K562 (cell line): Measurements from ENCODE around the gene MLX. TPM values are rescaled to one million over a fixed set of nuclear protein-coding genes. Genes with fewer than 3 reads are reported as not detected.

Source experiments
- CC2D1A ChIP-seq: fragments of 450-650 bp; IDR thresholded peaks from 2 replicates; pipeline ENCODE4 v1.6.1; 2017; ENCODE audit warnings: mild to moderate bottlenecking
- CEBPG ChIP-seq, 3 experiments: fragments of 200-800 bp in 1 of 3; sonication (Bioruptor generic) in 1 of 3; sonication (generic) in 1 of 3; formaldehyde crosslinking in 1 of 3; IDR thresholded peaks in 2 of 3; conservative IDR thresholded peaks in 1 of 3; 2 replicates each; pipeline versions ENCODE4 v1.6.1 to v1.8.0; 2016 to 2022; ENCODE audit warnings: missing compliant biosample characterization in 2 of 3, missing genetic modification characterization in 2 of 3, mild to moderate bottlenecking in 1 of 3, missing genetic modification reagents in 1 of 3
- ETS2 ChIP-seq: IDR thresholded peaks from 2 replicates; pipeline ENCODE4 v1.6.1; 2016; ENCODE audit warnings: borderline replicate concordance, missing genetic modification characterization, mild to moderate bottlenecking, moderate library complexity, missing compliant biosample characterization; ENCODE audit not compliant: poor library complexity, severe bottlenecking
- FOXA1 ChIP-seq: fragments of 450-650 bp; IDR thresholded peaks from 2 replicates; pipeline ENCODE4 v1.6.1; 2016; ENCODE audit warnings: mild to moderate bottlenecking, borderline replicate concordance
- FOXJ2 ChIP-seq: fragments of 200-800 bp; sonication (Bioruptor generic); IDR thresholded peaks from 2 replicates; pipeline ENCODE4 v1.6.1; 2016; ENCODE audit warnings: missing genetic modification characterization, missing compliant biosample characterization
- HDAC6 ChIP-seq: IDR thresholded peaks from 2 replicates; pipeline ENCODE4 v1.6.1; 2012; ENCODE audit warnings: low read depth, mild to moderate bottlenecking, control low read depth, inconsistent platforms, low read length, moderate library complexity
- HDGF ChIP-seq: fragments of 450-650 bp; IDR thresholded peaks from 2 replicates; pipeline ENCODE4 v1.6.1; 2016
- MTA1 ChIP-seq: fragments of 450-650 bp; IDR thresholded peaks from 2 replicates; pipeline ENCODE4 v1.6.1; 2017; ENCODE audit warnings: borderline replicate concordance
- POLR2A ChIP-seq: fragments of 450-650 bp; conservative IDR thresholded peaks from 2 replicates; pipeline ENCODE4 v1.6.1; 2016
- SRF ChIP-seq, 2 experiments: fragments of 250-450, 450-650 bp in 1 of 2; sonication (Bioruptor Pico) in 1 of 2; sonication (generic) in 1 of 2; formaldehyde crosslinking; IDR thresholded peaks; 2 replicates each; pipeline versions ENCODE4 v1.5.0 to v1.5.1; 2020 to 2022; ENCODE audit warnings: mild to moderate bottlenecking in 1 of 2, missing genetic modification reagents in 1 of 2
- SRSF3 ChIP-seq: fragments of 200-400 bp; formaldehyde crosslinking; IDR thresholded peaks from 2 replicates; pipeline ENCODE4 v1.6.1; 2016; ENCODE audit warnings: mild to moderate bottlenecking, low read length, moderate library complexity; ENCODE audit not compliant: insufficient read depth
- TBP ChIP-seq: optimal IDR thresholded peaks from 2 replicates; pipeline ENCODE3; 2011; ENCODE audit warnings: low read depth, low read length, improper control_type of control experiment
- ZBTB17 ChIP-seq: fragments of 450-650 bp; formaldehyde crosslinking; IDR thresholded peaks from 2 replicates; pipeline ENCODE4 v1.4.0; 2020; ENCODE audit warnings: mild to moderate bottlenecking
- ZNF165 ChIP-seq: fragments of 250-450 bp; sonication (Bioruptor Pico); IDR thresholded peaks from 2 replicates; pipeline ENCODE4 v1.4.0; 2020; ENCODE audit warnings: borderline replicate concordance
- ZNF766 ChIP-seq: fragments of 200-800 bp; sonication (Bioruptor generic); conservative IDR thresholded peaks from 2 replicates; pipeline ENCODE4 v1.6.1; 2016; ENCODE audit warnings: missing genetic modification characterization, missing compliant biosample characterization
- polyA plus RNA-seq, 8 experiments: library from polyadenylated mRNA; depleted of rRNA in 4 of 8; stranded (reverse) in 5 of 8; unstranded in 3 of 8; fragments of >200 nt; fragmentation: Nextera tagmentation in 2 of 8; fragmentation: Illumina TruSeq in 1 of 8; extraction: Ambion mirVana in 2 of 8; extraction: Trizol in 1 of 8; gene quantifications; 2 replicates each; pipeline versions ENCODE4 v1.2.1 to v1.2.3, GENCODE V29; 2011 to 2014; ENCODE audit warnings: inconsistent platforms in 1 of 8, missing spikeins in 1 of 8
- total RNA-seq, 7 experiments: library from RNA; depleted of rRNA in 6 of 7; stranded (reverse); fragments of >200 nt in 6 of 7; fragmentation: Illumina TruSeq in 2 of 7; extraction: Trizol in 2 of 7; gene quantifications; 2 replicates each; pipeline versions ENCODE4 v1.2.1 to v1.2.3, GENCODE V29; 2011 to 2021; ENCODE audit warnings: low replicate concordance in 1 of 7
- TF ChIP-seq, protein P1 (sequence below): sonication (generic); formaldehyde crosslinking; IDR thresholded peaks from 2 replicates; pipeline ENCODE4 v1.8.0; 2022; ENCODE audit warnings: missing genetic modification reagents, mild to moderate bottlenecking, moderate library complexity, borderline replicate concordance
- TF ChIP-seq, protein P2 (sequence below): fragments of 450-650 bp; formaldehyde crosslinking; IDR thresholded peaks from 2 replicates; pipeline ENCODE4 v1.4.0; 2020; ENCODE audit warnings: mild to moderate bottlenecking, moderate library complexity
- TF ChIP-seq, protein P3 (sequence below), 2 experiments: fragments of 450-650 bp; IDR thresholded peaks; 2 replicates each; pipeline ENCODE4 v1.6.1; 2018; ENCODE audit warnings: mild to moderate bottlenecking in 2 of 2, low read depth in 1 of 2; ENCODE audit not compliant: partially characterized antibody in 2 of 2
- TF ChIP-seq, protein P4 (sequence below): fragments of 450-650 bp; IDR thresholded peaks from 2 replicates; pipeline ENCODE4 v1.6.1; 2016; ENCODE audit warnings: antibody characterized with exemption

The MLX gene
- total and polyA plus RNA-seq, 9 of the 15 experiments (the other 6 are each of a cell fraction or from before 2014, with no cell fraction given), result 42.9 to 100 (median 58.9) TPM

DNA sequence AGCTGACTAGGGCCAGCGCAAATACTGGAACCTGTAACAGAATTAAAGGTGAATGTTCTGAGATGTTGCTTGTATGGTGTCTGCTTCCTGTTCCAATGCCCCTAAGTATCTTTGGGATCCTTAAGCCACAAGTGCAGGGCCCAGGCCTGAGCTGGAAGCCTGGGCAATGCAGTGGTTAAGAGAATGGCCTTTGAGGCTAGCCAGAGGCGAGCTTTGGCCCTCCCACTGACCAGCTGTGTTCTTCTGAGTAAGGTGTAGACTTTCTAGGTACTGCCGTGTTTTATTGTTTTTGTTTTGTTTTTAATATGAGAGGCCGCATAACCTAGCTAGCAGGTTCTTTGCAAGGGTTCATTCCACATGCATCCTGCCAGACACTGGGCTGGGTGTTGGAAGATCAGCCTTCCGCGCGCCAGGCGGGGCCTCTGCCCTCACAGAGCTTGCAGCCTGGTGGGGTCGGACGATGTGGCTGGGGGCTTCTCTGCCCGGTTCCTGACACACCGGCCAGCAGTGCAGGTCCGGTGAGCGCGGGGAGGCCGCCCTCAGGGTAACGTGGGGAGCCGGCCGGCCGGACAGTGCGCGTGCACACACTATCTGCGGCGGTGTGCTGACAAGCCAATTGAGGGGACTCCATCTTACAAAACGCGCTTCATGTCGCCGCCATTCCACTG, 551 bp upstream of the MLX start (continued):
- no peak for TF ChIP-seq ETS2 (tag)
- no peak for TF ChIP-seq FOXJ2 (tag)
- TF ChIP-seq, protein P1, sequence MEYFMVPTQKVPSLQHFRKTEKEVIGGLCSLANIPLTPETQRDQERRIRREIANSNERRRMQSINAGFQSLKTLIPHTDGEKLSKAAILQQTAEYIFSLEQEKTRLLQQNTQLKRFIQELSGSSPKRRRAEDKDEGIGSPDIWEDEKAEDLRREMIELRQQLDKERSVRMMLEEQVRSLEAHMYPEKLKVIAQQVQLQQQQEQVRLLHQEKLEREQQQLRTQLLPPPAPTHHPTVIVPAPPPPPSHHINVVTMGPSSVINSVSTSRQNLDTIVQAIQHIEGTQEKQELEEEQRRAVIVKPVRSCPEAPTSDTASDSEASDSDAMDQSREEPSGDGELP (CRISPR knock-in tag), result no peak
- no peak for TF ChIP-seq CEBPG (CRISPR knock-in tag; IDR thresholded peaks at IDR 0.05)
- no peak for TF ChIP-seq CEBPG (tag; conservative IDR thresholded peaks at IDR 0.05 in 1 of 2, IDR thresholded peaks at IDR 0.05 in 1 of 2)
- TF ChIP-seq TBP, result no peak
- TF ChIP-seq CC2D1A, result no peak
- TF ChIP-seq SRF (CRISPR knock-in tag; IDR thresholded peaks at IDR 0.05), result peak in 1 of 2 experiments; percentile 45; a peak in 1 of 4 replicates
- TF ChIP-seq SRSF3, result no peak
- TF ChIP-seq POLR2A, result peak; percentile 68; the same call in 1 of the 2 replicates
- TF ChIP-seq, protein P2, sequence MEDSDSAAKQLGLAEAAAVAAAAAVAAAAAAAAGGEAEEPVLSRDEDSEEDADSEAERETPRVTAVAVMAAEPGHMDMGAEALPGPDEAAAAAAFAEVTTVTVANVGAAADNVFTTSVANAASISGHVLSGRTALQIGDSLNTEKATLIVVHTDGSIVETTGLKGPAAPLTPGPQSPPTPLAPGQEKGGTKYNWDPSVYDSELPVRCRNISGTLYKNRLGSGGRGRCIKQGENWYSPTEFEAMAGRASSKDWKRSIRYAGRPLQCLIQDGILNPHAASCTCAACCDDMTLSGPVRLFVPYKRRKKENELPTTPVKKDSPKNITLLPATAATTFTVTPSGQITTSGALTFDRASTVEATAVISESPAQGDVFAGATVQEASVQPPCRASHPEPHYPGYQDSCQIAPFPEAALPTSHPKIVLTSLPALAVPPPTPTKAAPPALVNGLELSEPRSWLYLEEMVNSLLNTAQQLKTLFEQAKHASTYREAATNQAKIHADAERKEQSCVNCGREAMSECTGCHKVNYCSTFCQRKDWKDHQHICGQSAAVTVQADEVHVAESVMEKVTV, result no peak
- TF ChIP-seq, protein P3, sequence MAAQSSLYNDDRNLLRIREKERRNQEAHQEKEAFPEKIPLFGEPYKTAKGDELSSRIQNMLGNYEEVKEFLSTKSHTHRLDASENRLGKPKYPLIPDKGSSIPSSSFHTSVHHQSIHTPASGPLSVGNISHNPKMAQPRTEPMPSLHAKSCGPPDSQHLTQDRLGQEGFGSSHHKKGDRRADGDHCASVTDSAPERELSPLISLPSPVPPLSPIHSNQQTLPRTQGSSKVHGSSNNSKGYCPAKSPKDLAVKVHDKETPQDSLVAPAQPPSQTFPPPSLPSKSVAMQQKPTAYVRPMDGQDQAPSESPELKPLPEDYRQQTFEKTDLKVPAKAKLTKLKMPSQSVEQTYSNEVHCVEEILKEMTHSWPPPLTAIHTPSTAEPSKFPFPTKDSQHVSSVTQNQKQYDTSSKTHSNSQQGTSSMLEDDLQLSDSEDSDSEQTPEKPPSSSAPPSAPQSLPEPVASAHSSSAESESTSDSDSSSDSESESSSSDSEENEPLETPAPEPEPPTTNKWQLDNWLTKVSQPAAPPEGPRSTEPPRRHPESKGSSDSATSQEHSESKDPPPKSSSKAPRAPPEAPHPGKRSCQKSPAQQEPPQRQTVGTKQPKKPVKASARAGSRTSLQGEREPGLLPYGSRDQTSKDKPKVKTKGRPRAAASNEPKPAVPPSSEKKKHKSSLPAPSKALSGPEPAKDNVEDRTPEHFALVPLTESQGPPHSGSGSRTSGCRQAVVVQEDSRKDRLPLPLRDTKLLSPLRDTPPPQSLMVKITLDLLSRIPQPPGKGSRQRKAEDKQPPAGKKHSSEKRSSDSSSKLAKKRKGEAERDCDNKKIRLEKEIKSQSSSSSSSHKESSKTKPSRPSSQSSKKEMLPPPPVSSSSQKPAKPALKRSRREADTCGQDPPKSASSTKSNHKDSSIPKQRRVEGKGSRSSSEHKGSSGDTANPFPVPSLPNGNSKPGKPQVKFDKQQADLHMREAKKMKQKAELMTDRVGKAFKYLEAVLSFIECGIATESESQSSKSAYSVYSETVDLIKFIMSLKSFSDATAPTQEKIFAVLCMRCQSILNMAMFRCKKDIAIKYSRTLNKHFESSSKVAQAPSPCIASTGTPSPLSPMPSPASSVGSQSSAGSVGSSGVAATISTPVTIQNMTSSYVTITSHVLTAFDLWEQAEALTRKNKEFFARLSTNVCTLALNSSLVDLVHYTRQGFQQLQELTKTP (IDR thresholded peaks at IDR 0.05; ENCODE audit: low read depth in 1 of 2, partially characterized antibody in 2 of 2), result no peak
- TF ChIP-seq FOXA1, result no peak
- no peak for TF ChIP-seq MTA1
- no peak for TF ChIP-seq HDAC6
- TF ChIP-seq, protein P4, sequence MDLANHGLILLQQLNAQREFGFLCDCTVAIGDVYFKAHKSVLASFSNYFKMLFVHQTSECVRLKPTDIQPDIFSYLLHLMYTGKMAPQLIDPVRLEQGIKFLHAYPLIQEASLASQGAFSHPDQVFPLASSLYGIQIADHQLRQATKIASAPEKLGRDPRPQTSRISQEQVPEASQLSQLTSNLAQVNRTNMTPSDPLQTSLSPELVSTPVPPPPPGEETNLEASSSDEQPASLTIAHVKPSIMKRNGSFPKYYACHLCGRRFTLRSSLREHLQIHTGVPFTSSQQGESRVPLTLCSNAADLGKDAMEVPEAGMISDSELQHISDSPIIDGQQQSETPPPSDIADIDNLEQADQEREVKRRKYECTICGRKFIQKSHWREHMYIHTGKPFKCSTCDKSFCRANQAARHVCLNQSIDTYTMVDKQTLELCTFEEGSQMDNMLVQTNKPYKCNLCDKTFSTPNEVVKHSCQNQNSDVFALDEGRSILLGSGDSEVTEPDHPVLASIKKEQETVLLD, result no peak
- no peak for TF ChIP-seq ZNF766 (CRISPR knock-in tag)
- 0 out of 2 replicates have a peak, but pooled peaks have one; percentile 23 for TF ChIP-seq ZNF165 (CRISPR knock-in tag)
- TF ChIP-seq ZBTB17 (CRISPR knock-in tag), result peak; percentile 46; the same call in 1 of the 2 replicates
- TF ChIP-seq HDGF, result no peak
